GM06990 (cell line): ENCODE measurements around the gene S100Z.
"Not testable (repeated sequence)": the region's sequence is repeated elsewhere in the genome, so short reads cannot be mapped to it uniquely, and the experiment has no call there.

Experiments used
- DNase-seq: peaks from one replicate; pipeline ENCODE4 v3.0.0-alpha.2; 2011; ENCODE audit not compliant: insufficient read length; ENCODE audit errors: extremely low read depth
- H3K27me3 ChIP-seq: replicated peaks from 2 replicates; pipeline ENCODE4 v1.6.0; 2011; ENCODE audit warnings: low read length; ENCODE audit not compliant: control insufficient read depth, insufficient read depth
- H3K36me3 ChIP-seq: 2 replicates; pipeline ENCODE4 v1.5.1; 2011; ENCODE audit warnings: low read length; ENCODE audit not compliant: control insufficient read depth, insufficient read depth
- H3K4me3 ChIP-seq: replicated peaks from 2 replicates; pipeline ENCODE4 v1.5.1; 2011; ENCODE audit warnings: low read depth, mild to moderate bottlenecking, control low read depth, low read length
- CTCF ChIP-seq: IDR thresholded peaks from 2 replicates; pipeline ENCODE4 v1.5.1; 2011; ENCODE audit warnings: low read length, control low read depth, mild to moderate bottlenecking, inconsistent platforms; ENCODE audit not compliant: insufficient read depth, poor library complexity, severe bottlenecking

The S100Z gene

GRCh38 chr5:76819851-76820525 lies 29.8 kb upstream of the S100Z start:
- no peaks in the 10 kb centered on the region for H3K36me3 ChIP-seq
- H3K27me3 ChIP-seq, result no peaks in the 10 kb centered on the region; the same call in none of the 2 replicates
- no peak overlapping the region for H3K4me3 ChIP-seq
- no peak for TF ChIP-seq CTCF
- no peak for DNase-seq

GRCh38 chr5:76820526-76820890 lies 29.3 kb upstream of the S100Z start:
- no peak for TF ChIP-seq CTCF
- no peaks in the 10 kb centered on the region; the same call in none of the 2 replicates for H3K27me3 ChIP-seq
- H3K36me3 ChIP-seq, result no peaks in the 10 kb centered on the region
- H3K4me3 ChIP-seq, result no peak overlapping the region
- no peak for DNase-seq

GRCh38 chr5:76821136-76821535 lies 28.7 kb upstream of the S100Z start:
- Histone ChIP-seq H3K4me3 (no peak overlapping the region), H3K36me3 (no peaks in the 10 kb centered on the region), H3K27me3 (no peaks in the 10 kb centered on the region; the same call in none of the 2 replicates)
- no peak for TF ChIP-seq CTCF
- no peak for DNase-seq

GRCh38 chr5:76822105-76822731 lies 27.6 kb upstream of the S100Z start:
- not testable (repeated sequence) for DNase-seq, H3K4me3 ChIP-seq, H3K27me3 ChIP-seq, H3K36me3 ChIP-seq

- H3K36me3 ChIP-seq, H3K27me3 ChIP-seq, DNase-seq, H3K4me3 ChIP-seq: not testable (repeated sequence)
These were observed 23.4 kb upstream of the S100Z start for GRCh38 chr5:76826416-76826815.

- no peak overlapping the region for H3K4me3 ChIP-seq
- DNase-seq, result no peak
- no peaks in the 10 kb centered on the region for H3K27me3 ChIP-seq
- no peak for TF ChIP-seq CTCF
- no peaks in the 10 kb centered on the region for H3K36me3 ChIP-seq
These were observed 18.7 kb upstream of the S100Z start for GRCh38 chr5:76831110-76831452.
